Activated naive CD8-positive, alpha-beta T cell treated with anti-CD3 and anti-CD28 coated beads, Interleukin-2, amount 50 U/mL, for 24 hours (primary cell): ENCODE results near the gene MSI2.

Experiments used
- ATAC-seq: fragments of 150-1000 bp; cut with Tn5 transposase; one replicate; pipeline ENCODE4 v1.10.0; 2021
- DNase-seq: peaks from one replicate; pipeline ENCODE4 v3.0.0; 2021
- H3K27ac Mint-ChIP-seq: one replicate; pipeline ENCODE4 v1.8.0; 2021; ENCODE audit warnings: mild to moderate bottlenecking, mixed read lengths
- H3K27me3 Mint-ChIP-seq: one replicate; pipeline ENCODE4 v1.8.0; 2021; ENCODE audit warnings: mixed read lengths
- H3K36me3 Mint-ChIP-seq: one replicate; pipeline ENCODE4 v1.8.0; 2021; ENCODE audit warnings: low read depth, mixed read lengths
- H3K4me1 Mint-ChIP-seq: one replicate; pipeline ENCODE4 v1.8.0; 2021; ENCODE audit warnings: mixed read lengths
- H3K4me3 Mint-ChIP-seq: one replicate; pipeline ENCODE4 v1.8.0; 2021; ENCODE audit warnings: mild to moderate bottlenecking, moderate library complexity, mixed read lengths
- H3K9me3 Mint-ChIP-seq: one replicate; pipeline ENCODE4 v1.8.0; 2021; ENCODE audit warnings: mixed read lengths

Gene MSI2

GRCh38 chr17:57723427-57724025 is 467.2 kb downstream of the MSI2 start:
- Mint-ChIP-seq H3K27me3 (no peaks in the 10 kb centered on the region), H3K36me3 (no peaks in the 10 kb centered on the region), H3K9me3 (no peaks in the 10 kb centered on the region), H3K27ac (no peak overlapping the region), H3K4me1 (peaks cover 1% of the 10 kb centered on the region), H3K4me3 (no peak overlapping the region)
- no peak for DNase-seq
- peak; percentile 34 for ATAC-seq

- Mint-ChIP-seq H3K27me3 (no peaks in the 10 kb centered on the region), H3K4me3 (no peak overlapping the region), H3K36me3 (no peaks in the 10 kb centered on the region), H3K4me1 (peaks cover 1% of the 10 kb centered on the region), H3K27ac (no peak overlapping the region), H3K9me3 (no peaks in the 10 kb centered on the region)
- ATAC-seq (peak; percentile 13), DNase-seq (no peak)
Observed at GRCh38 chr17:57724026-57724728, 467.9 kb downstream of the MSI2 start.

GRCh38 chr17:57724729-57725125 is 468.4 kb downstream of the MSI2 start:
- no peaks in the 10 kb centered on the region for H3K9me3 Mint-ChIP-seq
- no peak for ATAC-seq
- H3K27me3 Mint-ChIP-seq: no peaks in the 10 kb centered on the region
- no peak for DNase-seq
- H3K4me1 Mint-ChIP-seq: peaks cover 1% of the 10 kb centered on the region
- H3K4me3 Mint-ChIP-seq: no peak overlapping the region
- no peak overlapping the region for H3K27ac Mint-ChIP-seq
- no peaks in the 10 kb centered on the region for H3K36me3 Mint-ChIP-seq

GRCh38 chr17:57726213-57726790 is 470.0 kb downstream of the MSI2 start:
- no peak for ATAC-seq
- no peak overlapping the region for H3K27ac Mint-ChIP-seq
- H3K36me3 Mint-ChIP-seq: no peaks in the 10 kb centered on the region
- no peak overlapping the region for H3K4me3 Mint-ChIP-seq
- H3K9me3 Mint-ChIP-seq: no peaks in the 10 kb centered on the region
- H3K4me1 Mint-ChIP-seq: peaks cover 3% of the 10 kb centered on the region
- DNase-seq: no peak
- no peaks in the 10 kb centered on the region for H3K27me3 Mint-ChIP-seq

- H3K4me3 Mint-ChIP-seq: no peak overlapping the region
- H3K27me3 Mint-ChIP-seq: no peaks in the 10 kb centered on the region
- no peaks in the 10 kb centered on the region for H3K9me3 Mint-ChIP-seq
- H3K4me1 Mint-ChIP-seq: peaks cover 3% of the 10 kb centered on the region
- H3K36me3 Mint-ChIP-seq: no peaks in the 10 kb centered on the region
- DNase-seq (no peak), ATAC-seq (no peak)
- no peak overlapping the region for H3K27ac Mint-ChIP-seq
Observed at GRCh38 chr17:57726838-57727237, 470.5 kb downstream of the MSI2 start.

- peaks cover 3% of the 10 kb centered on the region for H3K4me1 Mint-ChIP-seq
- no peak for ATAC-seq
Observed at GRCh38 chr17:57727630-57728175, 471.4 kb downstream of the MSI2 start.

GRCh38 chr17:57730026-57730701 is 473.8 kb downstream of the MSI2 start:
- Mint-ChIP-seq H3K36me3 (no peaks in the 10 kb centered on the region), H3K4me1 (peaks cover 2% of the 10 kb centered on the region), H3K9me3 (no peaks in the 10 kb centered on the region), H3K27me3 (no peaks in the 10 kb centered on the region), H3K27ac (no peak overlapping the region), H3K4me3 (no peak overlapping the region)
- DNase-seq (no peak), ATAC-seq (no peak)

More at GRCh38 chr17:57727630-57728175, 471.4 kb downstream of the MSI2 start:
- DNase-seq: no peak
- H3K36me3 Mint-ChIP-seq: no peaks in the 10 kb centered on the region
- no peak overlapping the region for H3K27ac Mint-ChIP-seq
- H3K9me3 Mint-ChIP-seq: no peaks in the 10 kb centered on the region
- no peaks in the 10 kb centered on the region for H3K27me3 Mint-ChIP-seq
- H3K4me3 Mint-ChIP-seq: no peak overlapping the region

- no peak overlapping the region for H3K4me3 Mint-ChIP-seq
- H3K4me1 Mint-ChIP-seq: peaks cover 2% of the 10 kb centered on the region
- no peak overlapping the region for H3K27ac Mint-ChIP-seq
- ATAC-seq (no peak), DNase-seq (no peak)
- H3K9me3 Mint-ChIP-seq: no peaks in the 10 kb centered on the region
- no peaks in the 10 kb centered on the region for H3K27me3 Mint-ChIP-seq
- no peaks in the 10 kb centered on the region for H3K36me3 Mint-ChIP-seq
Observed at GRCh38 chr17:57732062-57732461, 475.7 kb downstream of the MSI2 start.

- ATAC-seq (no peak), DNase-seq (no peak)
- Mint-ChIP-seq H3K27me3 (no peaks in the 10 kb centered on the region), H3K9me3 (no peaks in the 10 kb centered on the region), H3K36me3 (no peaks in the 10 kb centered on the region), H3K4me1 (peaks cover 2% of the 10 kb centered on the region), H3K27ac (no peak overlapping the region), H3K4me3 (no peak overlapping the region)
Observed at GRCh38 chr17:57733085-57733484, 476.8 kb downstream of the MSI2 start.
